Measurements from ENCODE around the gene WFDC6.

Gene WFDC6

DNA sequence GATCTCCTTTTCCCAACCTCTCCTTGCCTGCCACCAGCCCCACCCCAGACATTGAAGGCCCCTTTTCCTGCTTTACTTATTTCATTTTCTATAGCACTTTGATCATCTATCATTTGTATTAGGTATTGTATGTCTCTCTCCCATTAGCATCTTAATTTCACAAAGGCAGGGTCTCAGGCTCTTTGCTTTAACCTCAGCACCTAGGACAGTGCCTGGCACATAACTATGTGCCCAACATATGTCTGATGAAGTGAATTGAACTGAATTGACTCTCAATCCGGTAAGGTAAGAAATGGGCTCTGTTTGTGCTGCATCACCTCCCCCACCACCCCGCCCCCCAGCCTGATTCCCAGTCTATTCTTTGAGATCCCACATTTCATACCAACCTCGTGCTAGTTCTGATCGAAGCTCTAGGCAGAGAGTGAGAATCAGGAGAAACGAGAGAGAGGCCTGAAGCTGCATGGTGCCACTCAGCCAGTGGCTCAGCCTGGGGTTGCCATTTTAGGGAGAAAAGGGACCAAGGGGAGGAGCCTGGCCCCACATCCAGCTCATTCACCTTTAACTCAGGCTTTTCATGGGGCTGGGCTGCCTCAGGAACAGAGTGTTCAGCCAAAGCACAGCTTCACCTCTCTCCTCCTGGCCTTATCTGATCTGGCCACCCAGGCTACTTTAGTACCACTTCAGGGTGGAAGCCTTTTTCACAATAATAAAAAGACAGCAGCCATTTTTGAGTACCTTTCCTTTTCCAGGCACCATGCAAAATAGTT lies 24.0 kb downstream of the WFDC6 start, which contains the start of gene SPINT3:
SPINT3 (minus strand) TSS at position 476 of the 767 bp plus-strand sequence; CDS start at position 462, 14 bp downstream.
- no peak for DNase-seq

DNA sequence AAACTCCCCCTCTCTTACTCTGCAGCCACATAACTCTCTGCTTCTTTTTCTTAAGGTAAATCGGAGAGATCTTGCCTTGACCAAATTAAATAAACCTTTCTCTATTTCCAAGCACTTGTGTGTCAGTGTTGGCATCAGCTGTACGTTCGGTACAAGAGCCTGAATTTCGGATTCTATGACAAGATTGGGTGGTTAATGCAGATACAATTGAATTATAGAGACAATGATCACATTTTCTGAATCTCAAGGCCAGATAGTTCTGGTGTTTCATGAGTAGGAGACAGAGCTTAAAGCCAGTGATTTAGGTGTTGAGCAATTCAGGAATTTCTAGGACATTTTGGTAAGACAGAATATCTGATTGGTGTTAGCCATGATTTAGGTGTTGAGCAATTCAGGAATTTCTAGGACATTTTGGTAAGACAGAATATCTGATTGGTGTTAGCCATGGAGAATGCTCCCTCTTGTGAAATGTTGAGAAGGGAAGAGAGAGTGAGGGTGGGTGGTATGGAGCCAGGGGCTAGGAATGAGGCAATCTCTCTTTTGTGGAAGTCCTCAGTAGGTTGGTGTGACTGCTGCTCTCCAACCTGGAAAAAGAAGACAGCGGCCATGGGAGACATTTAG lies 28.9 kb downstream of the WFDC6 start:
- no peak for DNase-seq

DNA sequence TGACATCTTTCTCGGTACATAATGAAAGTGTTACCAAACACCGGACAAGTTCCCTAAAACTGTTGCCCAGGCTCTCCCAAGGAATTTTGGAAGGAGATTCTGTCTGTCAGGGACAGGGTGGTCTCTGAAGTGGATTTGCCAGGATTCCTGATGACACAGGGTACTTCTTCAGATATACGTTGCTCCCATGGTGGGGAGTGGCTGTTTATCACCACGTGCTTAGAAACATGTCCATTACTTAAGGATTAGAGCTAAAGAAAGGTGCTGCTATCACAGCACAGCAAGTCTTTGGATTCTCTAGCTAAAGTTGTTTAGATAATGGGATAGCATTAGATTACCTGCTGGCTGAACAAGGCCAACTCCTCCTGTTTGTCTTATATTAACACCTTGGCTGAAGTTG lies 30.2 kb downstream of the WFDC6 start:
- no peak for DNase-seq

DNA sequence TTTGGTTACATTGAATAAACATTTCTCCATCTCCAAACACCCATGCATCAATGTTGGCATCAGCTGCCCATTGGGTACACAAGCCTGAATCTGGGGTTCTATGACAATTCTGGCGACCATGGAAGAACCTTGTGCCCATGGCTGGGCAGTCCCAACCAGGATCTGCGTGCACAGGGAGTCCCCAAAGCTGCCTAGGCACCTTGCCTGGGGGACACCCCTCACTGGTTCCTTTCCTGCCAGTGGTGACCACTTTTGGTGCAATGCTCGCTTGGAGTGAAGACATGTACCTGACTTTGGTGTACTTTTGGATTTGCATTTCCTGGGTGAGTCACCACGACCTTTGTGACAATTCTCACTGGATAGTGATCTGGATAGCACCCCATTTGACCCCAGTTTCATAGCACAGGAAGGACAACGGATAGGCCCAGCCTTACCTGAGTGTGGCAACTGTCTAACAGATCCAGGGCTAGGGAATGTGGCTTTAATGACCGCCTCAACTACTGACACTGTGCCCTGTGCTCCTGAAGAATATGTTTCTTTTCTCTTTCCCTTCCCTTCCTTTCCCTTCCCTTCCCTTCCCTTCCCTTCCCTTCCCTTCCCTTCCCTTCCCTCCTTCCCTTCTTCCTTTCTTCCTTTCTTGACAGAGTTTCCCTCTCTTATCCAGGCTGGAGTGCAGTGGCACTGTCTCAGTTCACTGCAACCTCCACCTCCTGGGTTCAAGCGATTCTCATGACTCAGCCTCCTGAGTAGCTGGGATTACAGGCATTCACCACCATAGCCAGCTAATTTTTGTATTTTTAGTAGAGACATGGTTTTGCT lies 31.0 kb downstream of the WFDC6 start:
- no peak for DNase-seq

DNA sequence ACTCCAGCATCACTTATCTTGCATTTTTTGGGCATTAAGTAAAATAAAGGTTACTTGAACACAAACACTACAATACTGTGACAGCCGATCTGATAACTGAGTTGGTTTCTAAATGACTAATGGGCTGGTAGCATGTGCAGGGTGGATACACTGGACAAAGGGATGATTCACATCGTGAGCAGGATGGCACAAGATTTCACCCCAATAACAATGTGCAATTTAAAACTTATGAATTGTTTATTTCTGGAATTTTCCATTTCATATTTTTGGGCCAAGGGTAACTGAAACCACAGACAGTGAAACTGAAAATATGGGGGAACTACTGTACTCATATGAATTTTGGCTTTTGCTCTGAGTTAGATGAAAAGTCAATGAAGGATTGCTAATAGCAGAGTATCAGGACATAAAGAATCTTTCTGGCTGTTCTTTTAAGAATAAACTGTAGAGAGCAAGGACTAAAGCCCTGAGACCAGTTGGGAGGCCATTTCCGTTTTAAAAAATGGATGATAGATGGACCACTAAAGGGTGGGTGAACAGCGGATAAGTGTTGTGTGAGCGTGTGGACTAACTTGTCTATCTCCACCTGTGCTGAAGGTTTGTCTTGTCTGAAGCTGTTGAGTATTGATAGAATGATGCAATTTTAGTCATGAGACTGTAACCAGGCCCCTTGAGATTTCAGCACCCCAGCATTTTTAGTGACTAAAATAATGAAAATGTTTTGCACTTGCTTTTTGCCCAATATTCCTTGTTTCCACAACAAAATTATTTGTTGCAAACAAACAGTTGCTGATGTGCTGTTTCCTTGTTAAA lies 32.1 kb downstream of the WFDC6 start:
- no peak for DNase-seq

DNA sequence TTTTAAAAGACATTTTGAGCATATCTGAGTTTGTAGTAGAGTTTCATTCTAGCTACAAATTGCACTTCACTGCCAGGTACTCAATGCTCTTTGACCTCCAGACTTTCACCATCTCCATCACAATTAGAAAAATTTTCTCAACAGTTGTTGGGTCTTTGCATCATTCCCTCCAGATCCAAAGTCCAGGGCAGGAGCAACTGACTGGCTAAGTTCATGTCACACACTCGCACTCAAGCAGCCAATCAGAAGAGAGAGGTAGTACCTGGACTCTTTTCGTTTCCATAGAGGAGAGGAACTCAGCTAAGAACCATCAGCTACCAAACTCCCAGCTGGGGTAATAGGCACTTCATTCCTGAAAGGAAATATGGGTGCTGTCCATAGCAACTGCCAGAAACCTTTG lies 32.9 kb downstream of the WFDC6 start:
- DNase-seq: no peak

DNA sequence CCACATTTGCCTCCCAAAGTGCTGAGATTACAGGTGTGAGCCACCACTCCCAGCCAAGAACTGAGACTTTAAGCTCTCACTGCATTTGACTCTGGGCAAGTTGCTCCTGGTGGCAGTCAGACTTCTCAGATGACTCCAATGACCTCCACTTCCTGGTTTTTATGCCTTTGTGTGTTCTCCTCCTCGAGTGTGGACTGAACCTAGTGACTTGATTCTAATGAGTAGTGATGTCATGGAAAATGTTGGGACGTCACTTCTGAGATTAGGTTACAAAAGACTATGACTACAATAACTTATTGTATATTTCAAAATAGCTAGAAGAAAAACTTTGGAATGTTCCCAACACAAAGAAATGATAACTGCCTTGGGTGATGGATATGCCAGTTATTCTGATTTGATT lies 35.9 kb downstream of the WFDC6 start:
- no peak for DNase-seq

DNA sequence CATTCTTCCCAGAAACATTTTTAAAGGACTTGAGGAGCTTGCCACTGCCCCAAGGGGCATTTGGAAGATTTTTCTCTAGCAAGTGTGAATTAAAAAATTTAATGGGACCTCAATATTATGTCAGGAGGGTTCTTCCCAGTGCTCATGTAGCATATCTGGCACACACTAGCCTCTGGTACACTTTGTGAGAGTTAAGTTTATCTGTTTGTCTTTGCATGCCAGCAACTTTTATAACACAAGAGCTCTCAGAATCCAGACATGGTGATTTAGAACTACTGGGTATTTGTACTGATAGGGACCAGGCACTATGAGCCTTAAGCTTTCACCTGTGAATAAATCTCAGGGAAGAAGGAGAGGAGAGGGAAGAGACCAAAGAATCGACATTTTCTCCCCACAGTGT lies 36.7 kb downstream of the WFDC6 start:
- DNase-seq: no peak

DNA sequence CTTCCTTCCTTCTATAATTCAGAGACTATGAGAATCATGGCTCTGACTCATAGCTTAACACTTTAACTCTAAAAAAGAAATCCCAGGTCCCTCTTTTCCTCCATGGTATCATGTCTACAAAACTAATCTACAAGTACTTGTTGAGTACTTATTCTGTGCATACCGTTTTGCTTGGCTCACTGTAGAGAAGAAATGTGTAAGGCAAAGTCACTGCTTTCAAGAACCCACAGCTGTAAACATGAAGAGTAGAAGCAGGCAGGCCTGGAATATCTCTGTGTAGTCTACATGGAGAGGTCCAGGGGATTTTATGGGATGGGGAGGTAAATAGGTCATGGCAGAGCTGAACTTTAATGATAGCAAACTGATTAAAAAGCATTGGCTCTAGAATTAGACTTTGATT lies 37.7 kb downstream of the WFDC6 start:
- DNase-seq: no peak

DNA sequence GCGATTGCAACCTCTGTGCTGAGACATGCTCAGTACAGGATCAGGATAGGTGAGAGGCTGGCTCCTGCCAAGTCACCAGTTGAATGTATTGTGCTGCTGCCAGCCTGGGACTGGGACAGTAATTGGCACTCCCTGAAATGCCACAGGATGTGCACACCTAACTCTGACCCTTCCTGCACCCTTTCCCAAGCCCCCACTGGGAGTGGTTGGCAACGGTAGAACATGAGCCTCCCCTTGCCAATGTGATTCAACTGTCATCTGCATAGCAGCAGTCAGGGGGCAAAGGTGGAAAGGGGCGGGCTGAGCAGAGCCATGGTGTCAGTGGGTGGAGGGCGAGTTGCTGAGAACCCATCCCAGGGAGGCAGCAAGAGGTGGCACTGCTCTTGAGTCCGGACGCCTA lies 39.3 kb downstream of the WFDC6 start:
- no peak for DNase-seq

DNA sequence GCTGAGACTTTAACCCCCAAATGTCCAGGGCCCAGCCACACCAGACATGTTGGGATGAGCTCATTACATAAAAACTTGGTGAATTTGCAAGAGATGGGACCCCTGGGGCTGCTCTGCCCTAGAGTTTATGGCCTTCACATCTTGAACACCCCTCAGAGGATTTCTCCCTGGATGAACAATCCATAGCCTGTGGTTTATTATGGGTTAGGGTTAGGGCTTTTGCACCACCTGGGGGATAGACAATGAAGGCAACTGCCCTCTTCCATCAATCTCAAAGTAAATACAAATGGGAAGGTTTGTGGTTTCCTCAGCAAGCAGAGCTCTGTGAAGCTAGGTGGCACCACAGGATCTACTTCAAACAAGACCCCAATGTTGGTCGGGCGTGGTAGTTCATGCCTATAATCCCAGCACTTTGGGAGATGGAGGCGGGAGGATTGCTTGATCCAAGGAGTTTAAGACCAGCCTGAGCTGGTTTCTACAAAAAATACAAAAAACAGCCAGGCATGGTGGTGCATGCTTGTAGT lies 41.2 kb downstream of the WFDC6 start:
- DNase-seq: no peak

DNA sequence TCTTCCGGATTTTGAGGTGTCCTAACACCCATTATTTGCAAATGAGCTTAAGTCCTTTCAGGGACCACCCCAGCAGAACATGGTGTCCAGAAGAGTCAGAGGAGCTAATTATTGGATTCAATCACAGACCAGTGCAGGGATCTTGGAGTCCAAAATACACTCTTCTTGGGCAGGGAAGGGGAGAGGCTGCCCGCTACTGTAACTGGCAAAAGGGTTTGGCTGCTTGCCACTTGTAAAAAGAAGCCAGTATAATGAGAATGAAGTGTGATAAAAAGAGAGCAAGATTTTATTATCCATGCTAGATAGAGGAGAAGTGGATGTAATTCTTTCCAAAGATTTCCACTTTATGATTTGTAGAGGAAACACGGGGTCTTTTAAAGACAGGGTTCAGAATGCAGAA lies 43.1 kb downstream of the WFDC6 start:
- DNase-seq: no peak

DNA sequence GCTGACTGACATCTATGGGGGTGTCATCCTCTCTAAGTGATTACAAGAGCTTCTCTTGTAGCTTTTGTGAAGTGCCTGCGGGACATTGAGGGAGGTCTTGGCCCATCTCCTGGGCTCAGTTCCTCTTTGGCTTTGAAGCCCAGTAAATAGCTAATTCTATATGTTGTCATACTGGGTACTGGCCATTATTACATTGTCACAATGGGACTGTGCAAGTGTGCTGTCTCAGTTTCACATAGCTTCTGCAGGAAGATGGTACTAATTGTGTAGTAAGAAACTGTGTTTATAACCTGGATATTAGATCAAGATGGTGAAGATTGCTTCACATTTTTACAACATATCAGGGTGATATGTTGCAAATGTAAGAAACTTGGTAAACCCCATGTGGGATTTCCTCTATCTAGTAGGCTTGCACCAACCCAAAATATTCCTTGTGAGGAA lies 43.8 kb downstream of the WFDC6 start:
- no peak for DNase-seq

DNA sequence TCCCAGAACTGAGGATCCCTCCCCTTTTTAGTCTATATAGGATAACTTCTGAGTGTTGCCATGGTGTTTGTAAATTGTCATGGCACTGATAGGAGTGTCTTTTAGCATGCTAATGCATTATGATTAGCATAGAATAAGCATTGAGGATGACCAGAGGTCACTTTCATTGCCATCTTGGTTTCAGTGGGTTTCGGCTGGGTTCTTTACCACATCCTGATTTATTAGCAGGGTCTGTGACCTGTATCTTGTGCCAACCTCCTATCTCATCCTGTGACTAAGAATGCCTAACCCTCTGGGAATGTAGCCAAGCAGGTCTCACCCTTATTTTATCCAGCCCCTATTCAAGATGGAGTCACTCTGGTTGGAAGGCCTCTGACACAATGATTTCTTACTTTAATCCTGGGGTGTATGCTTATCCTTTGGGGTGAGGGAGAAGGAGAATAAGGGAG lies 50.2 kb downstream of the WFDC6 start:
- no peak for DNase-seq

DNA sequence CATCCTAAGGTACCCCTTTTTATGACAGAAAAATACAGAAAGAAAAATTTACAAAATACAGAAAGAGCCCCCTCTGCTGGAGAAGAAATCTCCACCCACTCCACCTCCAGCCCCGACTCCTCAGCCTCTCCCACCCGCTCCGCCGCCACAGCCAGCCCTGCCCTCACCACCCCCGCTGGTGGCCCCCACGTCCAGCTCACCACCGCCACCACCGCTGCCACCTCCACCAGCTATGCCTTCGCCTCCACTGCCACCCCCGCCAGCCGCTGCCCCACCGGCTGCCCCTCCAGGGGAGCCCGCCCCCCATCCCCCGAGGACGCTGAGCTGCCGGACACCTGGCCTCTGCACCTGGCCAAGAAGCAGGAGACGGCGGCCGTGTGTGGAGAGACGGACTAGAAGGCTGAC lies 52.0 kb downstream of the WFDC6 start:
- DNase-seq: no peak

DNA sequence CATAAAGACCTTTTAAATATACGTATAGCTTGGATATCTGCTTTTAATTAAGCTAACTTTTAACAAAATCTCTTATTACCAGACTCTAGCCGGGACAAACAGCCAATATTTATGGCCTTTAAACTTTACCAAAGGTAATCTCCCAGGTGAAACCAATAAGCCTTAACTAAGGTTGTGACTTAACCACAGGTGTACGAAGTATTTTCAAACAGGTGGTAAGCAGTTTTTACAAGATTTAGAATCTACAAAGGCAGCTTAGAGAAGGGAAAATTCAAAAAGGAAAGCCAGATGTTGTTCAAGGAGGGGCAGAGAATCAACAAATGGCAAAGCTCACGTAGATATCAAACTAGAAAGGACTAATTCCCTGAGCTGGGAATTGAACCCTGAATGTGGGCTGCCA lies 53.9 kb downstream of the WFDC6 start:
- DNase-seq: no peak

DNA sequence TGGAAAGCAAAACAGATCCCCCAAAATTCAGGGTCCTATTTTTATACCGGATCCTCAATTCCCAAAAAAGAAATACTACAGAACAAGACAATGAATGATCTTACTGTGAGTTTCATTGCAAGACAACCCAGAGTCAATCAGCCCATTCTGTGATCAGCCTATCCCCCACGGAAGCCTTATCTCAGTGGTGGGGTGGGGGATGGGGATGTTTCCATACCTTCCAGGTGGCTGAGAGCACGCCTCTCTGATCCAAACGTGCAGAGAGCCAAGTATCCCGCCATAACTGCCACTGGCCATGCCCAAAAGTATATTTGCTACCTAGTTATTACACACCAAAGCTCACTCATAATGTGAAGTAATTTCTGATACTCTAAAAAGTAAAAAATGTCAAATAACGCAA lies 54.6 kb downstream of the WFDC6 start:
- DNase-seq: no peak

All from cortex of kidney (tissue), 1 donor.